ENCODE results near the gene ZNF175. TPM values are rescaled to one million over a fixed set of nuclear protein-coding genes. Genes with fewer than 3 reads are reported as not detected.
A peak's percentile ranks its signal among the peaks of the same experiment; 100 is the strongest.

ZNF175 gene
- total and polyA plus RNA-seq, 9 of the 15 experiments (the other 6 are each of a cell fraction or from before 2014, with no cell fraction given): 3.7 to 37.9 (median 14.0) TPM

- TF ChIP-seq, protein P1, sequence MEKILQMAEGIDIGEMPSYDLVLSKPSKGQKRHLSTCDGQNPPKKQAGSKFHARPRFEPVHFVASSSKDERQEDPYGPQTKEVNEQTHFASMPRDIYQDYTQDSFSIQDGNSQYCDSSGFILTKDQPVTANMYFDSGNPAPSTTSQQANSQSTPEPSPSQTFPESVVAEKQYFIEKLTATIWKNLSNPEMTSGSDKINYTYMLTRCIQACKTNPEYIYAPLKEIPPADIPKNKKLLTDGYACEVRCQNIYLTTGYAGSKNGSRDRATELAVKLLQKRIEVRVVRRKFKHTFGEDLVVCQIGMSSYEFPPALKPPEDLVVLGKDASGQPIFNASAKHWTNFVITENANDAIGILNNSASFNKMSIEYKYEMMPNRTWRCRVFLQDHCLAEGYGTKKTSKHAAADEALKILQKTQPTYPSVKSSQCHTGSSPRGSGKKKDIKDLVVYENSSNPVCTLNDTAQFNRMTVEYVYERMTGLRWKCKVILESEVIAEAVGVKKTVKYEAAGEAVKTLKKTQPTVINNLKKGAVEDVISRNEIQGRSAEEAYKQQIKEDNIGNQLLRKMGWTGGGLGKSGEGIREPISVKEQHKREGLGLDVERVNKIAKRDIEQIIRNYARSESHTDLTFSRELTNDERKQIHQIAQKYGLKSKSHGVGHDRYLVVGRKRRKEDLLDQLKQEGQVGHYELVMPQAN (IDR thresholded peaks at IDR 0.05; ENCODE audit: borderline replicate concordance): peak; percentile 98
- TF ChIP-seq PRMT5 (CRISPR knock-in tag; IDR thresholded peaks at IDR 0.05): peak; percentile 95; the same call in 1 of the 2 replicates
- TF ChIP-seq HNRNPL (IDR thresholded peaks at IDR 0.05; ENCODE audit: low read depth, low read length): no peak
- peak in 1 of 2 experiments; percentile 21 for TF ChIP-seq E2F6 (IDR thresholded peaks at IDR 0.05; ENCODE audit: borderline replicate concordance in 1 of 2, extremely low read depth in 1 of 2, insufficient read depth in 1 of 2, insufficient read length in 1 of 2, low read depth in 1 of 2, low read length in 1 of 2, poor library complexity in 1 of 2, severe bottlenecking in 1 of 2)
- 0 out of 2 replicates have a peak, but pooled peaks have one; percentile 59 for TF ChIP-seq ZBTB1 (CRISPR knock-in tag; IDR thresholded peaks at IDR 0.05; ENCODE audit: borderline replicate concordance, low read depth)
These were observed 17.9 kb upstream of the ZNF175 start (continued) for GRCh38 chr19:51552996-51553725.

DNA sequence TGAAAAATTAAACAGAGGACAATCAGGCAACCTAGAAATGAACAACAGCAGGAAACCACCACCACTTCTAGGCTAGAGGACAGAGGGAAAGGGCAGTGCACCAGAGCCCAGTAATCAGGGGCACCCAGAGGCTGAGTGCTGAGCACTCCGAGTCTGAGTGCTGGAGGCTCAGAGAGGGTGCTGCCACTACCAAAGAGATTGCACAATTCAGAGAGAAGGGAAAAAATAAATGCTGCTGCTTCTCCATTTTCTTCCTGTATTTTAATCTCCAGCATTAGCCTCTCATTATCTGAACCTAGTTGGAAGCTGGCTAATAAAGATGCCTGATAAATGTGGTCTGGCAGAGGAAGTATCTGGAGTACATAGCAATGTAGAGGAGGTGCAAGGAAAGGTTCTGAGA is 11.8 kb upstream of the ZNF175 start:
- H3K79me2 ChIP-seq (ENCODE audit: control insufficient read depth, insufficient read depth, low read length): peaks cover 17% of the 10 kb centered on the region
- no peaks in the 10 kb centered on the region for H3K9me3 ChIP-seq (replicated peaks; ENCODE audit: control insufficient read depth, insufficient read depth, low read depth, low read length)
- H2AFZ ChIP-seq (ENCODE audit: low read depth, low read length): no peak overlapping the region
- peaks cover 5 to 7% of the 10 kb centered on the region in 2 experiments; a peak in 2 of 5 replicates for H3K4me1 ChIP-seq (replicated peaks in 1 of 2; ENCODE audit: control insufficient read depth in 2 of 2, insufficient read depth in 2 of 2, low read length in 2 of 2)
- intact Hi-C loops (cut with micrococcal nuclease) (no loop called here), in situ Hi-C loops (cut with MboI) (no loop called here)
- FAIRE-seq (no peak), DNase-seq (ENCODE audit: extremely low read depth in 1 of 4, low spot score in 3 of 4) (no peak), ATAC-seq (no peak)
- H3K36me3 ChIP-seq (ENCODE audit: control insufficient read depth, insufficient read depth, low read length): peaks cover 4% of the 10 kb centered on the region; the same call in 1 of the 3 replicates
- H3K27ac ChIP-seq (ENCODE audit: extremely low read depth, low read depth, low read length): no peak overlapping the region
- BruUV-seq (replicated peaks): no TSS peak
- ChIA-PET POLR2A (no interaction called here), CTCF (ENCODE audit: low intra/inter-chr PET ratio) (no interaction called here)
- no peaks in the 10 kb centered on the region for H3K9me1 ChIP-seq (ENCODE audit: control insufficient read depth, insufficient read depth, low read length)
- H3K27me3 ChIP-seq (ENCODE audit: control insufficient read depth in 2 of 2, insufficient read depth in 2 of 2, low read length in 2 of 2): no peaks in the 10 kb centered on the region
- H4K20me1 ChIP-seq (replicated peaks; ENCODE audit: control insufficient read depth, insufficient read depth, low read length): no peaks in the 10 kb centered on the region
- 33% methylated on average over 1 of the region's 1 CpG for WGBS (ENCODE audit: insufficient coverage, low coverage, missing lambda C conversion rate)
- no peak overlapping the region for H3K9ac ChIP-seq (ENCODE audit: insufficient read depth in 1 of 2, low read depth in 2 of 2, low read length in 2 of 2)
- no peak overlapping the region for H3K4me3 ChIP-seq
- H3K4me2 ChIP-seq (ENCODE audit: insufficient read depth, low read length): no peak overlapping the region
- TF ChIP-seq CEBPG (CRISPR knock-in tag; IDR thresholded peaks at IDR 0.05): no peak
- peak in 1 of 2 experiments; percentile 76; a peak in 2 of 4 replicates for TF ChIP-seq CEBPG (tag; conservative IDR thresholded peaks at IDR 0.05 in 1 of 2, IDR thresholded peaks at IDR 0.05 in 1 of 2)
- TF ChIP-seq CEBPB (tag; IDR thresholded peaks at IDR 0.05): peak; percentile 81
- TF ChIP-seq ZNF174 (CRISPR knock-in tag; IDR thresholded peaks at IDR 0.05): no peak

Measured in K562 (cell line).